ENCODE data around the gene TBC1D26. TPM values are rescaled to one million over a fixed set of nuclear protein-coding genes. Genes with fewer than 3 reads are reported as not detected.
A peak's percentile ranks its signal among the peaks of the same experiment; 100 is the strongest.
"Not testable (repeated sequence)": the region's sequence is repeated elsewhere in the genome, so short reads cannot be mapped to it uniquely, and the experiment has no call there.

Gene TBC1D26
- total RNA-seq, result 0.49 TPM

- not testable (repeated sequence) for DNase-seq
Measured at GRCh38 chr17:15731900-15732299, at the start of gene TBC1D26. Gene TBC1D26, plus strand, starts transcription at chr17:15732283. Its CDS starts 3,066 bp downstream, at chr17:15735349.

GRCh38 chr17:15683135-15683534 lies 48.9 kb upstream of the TBC1D26 start:
- not testable (repeated sequence) for DNase-seq

- peak; percentile 51 for DNase-seq
Measured at GRCh38 chr17:15683824-15684478, 48.1 kb upstream of the TBC1D26 start, which contains the start of gene TRIM16. Gene TRIM16, minus strand, starts transcription at chr17:15684311. Its CDS starts 32,702 bp downstream, at chr17:15651609.

GRCh38 chr17:15687494-15687893 lies 44.6 kb upstream of the TBC1D26 start:
- DNase-seq, result not testable (repeated sequence)

GRCh38 chr17:15698967-15699366 lies 33.1 kb upstream of the TBC1D26 start:
- not testable (repeated sequence) for DNase-seq

DNA sequence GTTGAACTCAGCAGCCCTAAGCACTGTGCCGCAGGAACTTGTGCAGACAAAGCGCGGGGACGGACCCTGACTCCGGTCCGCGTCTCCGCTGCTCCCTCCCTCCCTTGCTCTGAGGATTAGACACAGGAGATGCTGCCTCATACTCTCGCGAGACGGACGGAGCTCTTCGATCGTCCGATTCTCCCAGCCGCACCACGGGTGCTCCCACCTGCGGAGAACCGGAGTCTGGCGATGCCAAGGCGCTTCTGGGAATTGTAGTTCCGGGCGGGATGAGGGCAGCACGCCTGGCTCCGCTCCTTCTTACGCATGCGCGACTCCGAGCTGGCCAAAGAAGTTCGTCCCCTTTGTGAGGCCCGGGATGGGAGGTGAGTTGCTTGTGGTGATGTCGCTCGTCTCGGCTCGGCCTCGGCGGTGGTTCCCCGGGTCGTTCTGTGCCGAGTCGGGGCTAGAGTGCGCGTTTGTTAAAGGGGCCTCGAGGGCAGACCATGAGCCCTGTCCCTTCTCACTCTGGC lies 32.6 kb upstream of the TBC1D26 start, which contains the start of gene ZNF286A:
Gene ZNF286A (plus strand): TSS at position 340 of the 512 bp plus-strand sequence. CDS start 578 bp downstream, outside the sequence.
- peak; percentile 97 for DNase-seq

DNA sequence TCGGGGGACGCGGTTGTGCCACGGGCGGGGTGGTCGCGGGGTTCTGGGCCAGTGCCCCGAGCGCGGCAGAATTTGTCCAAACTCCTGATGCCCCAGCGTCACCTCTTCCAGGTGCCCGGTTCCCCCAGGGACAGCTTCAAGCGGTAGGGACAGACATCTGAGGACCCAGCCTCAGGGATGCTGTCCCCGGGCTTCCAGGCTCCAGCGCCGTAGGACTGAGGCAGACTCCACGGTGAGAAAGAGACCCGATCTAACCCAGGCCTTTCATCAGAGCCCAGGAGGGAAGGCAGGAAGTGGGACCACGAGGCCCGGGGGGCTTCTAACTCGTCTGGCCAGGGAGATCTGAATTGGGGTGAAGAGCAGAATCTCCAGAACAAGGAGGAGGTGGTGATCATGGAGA lies 32.1 kb upstream of the TBC1D26 start:
- DNase-seq, result not testable (repeated sequence)

DNA sequence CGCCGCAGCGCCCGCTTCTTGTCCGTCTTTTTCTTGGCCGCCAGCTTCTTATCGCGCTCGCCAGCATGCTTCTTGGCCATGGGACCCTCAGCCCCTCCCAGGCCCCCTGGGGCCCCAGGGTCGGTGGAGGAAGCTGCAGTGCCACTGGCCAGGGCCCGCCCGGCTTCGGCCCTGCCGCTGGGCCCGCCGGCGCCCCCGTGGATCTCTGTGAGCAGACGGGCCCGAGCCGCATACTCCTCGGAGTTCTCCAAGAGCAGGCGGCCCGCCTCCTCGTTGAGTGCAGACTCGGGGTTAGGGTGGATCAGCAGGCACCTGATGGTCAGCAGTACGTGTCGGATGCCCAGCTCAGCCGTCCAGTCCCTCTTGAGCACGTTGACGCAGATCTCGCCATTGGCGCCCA lies 27.8 kb upstream of the TBC1D26 start:
- not testable (repeated sequence) for DNase-seq

DNA sequence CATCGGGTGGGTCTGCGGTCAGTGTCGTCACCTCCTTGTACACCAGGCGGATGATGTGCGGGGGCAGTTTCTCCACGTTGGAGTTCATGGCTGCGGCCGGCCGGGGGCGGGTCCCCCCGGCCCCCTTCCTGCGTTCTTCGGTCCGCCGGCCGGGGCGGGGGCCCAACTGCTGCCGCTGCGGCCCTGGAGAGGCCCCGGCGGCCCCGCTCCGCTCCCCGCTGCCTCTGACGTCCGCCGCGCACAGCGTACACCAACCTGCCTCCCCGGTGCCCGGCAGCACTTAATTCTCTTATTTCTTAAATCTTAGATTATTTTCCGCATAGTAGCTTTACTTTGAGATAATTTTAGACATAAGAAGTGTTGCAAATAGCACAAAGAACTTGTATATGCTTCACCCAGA lies 27.3 kb upstream of the TBC1D26 start:
- not testable (repeated sequence) for DNase-seq

- DNase-seq, result not testable (repeated sequence)
Measured at GRCh38 chr17:15708879-15709278, 23.2 kb upstream of the TBC1D26 start.

GRCh38 chr17:15716601-15717563 lies 15.2 kb upstream of the TBC1D26 start:
- DNase-seq, result not testable (repeated sequence)

- not testable (repeated sequence) for DNase-seq
Measured at GRCh38 chr17:15730535-15730934, 1.5 kb upstream of the TBC1D26 start.

GRCh38 chr17:15733174-15733789 lies 1.2 kb downstream of the TBC1D26 start:
- not testable (repeated sequence) for DNase-seq

DNA sequence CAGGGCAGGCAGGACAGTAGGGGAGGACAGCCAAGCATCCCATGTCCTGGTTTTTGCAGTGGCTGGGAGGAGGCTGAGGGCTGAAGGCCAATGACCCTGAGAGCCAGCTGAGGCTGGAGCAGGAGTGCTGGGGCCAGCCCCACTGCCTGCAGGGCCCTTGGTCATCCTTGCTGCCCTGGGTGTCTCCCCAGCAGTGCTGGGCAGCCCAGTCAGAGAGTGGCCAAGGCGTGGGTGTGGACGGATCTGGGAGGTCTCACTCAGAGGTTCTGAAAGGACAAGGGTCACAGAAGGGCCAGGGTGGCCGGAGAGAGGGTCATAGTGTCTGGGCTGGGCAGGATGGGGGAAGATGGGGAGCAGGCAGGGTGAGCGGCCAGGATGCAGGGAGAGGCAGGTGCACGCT lies 4.5 kb downstream of the TBC1D26 start:
- not testable (repeated sequence) for DNase-seq

DNA sequence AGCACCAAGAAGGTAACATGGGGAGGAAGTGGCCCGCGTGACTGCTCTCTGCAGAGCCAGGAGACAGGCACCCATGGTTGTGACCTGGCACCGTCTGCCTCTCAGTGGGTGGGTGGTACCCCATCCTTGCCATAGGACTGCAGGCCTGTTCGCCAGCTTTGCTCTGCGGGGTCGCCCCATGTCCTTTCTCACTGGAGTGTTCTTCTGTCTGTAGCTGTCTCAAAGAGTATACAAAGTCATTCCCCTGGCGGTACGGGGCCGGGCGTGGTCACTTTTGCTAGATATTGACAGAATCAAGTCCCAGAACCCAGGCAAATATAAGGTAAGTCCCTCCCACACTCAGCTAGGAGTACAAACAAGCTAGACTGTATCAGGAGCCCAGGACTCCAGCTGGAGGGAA lies 6.0 kb downstream of the TBC1D26 start:
- DNase-seq, result no peak

DNA sequence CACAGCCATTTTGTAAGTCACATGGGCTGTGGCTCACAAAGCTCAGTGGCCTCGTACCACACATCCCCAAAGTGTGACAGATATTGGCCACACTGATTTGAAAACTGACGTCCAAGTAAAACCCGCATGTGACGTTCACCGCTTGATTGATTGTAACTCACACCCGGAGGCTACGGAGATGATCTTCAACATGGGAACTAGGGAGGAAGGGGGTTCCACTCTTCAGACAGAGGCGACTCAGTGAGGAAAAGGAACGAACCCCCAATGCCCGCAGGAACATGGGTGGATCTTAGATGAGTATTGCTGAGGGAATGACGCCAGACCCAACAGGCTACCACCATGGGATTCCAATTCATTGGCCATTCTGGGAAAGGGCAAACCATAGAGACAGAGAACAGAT lies 7.2 kb downstream of the TBC1D26 start:
- DNase-seq, result not testable (repeated sequence)

DNA sequence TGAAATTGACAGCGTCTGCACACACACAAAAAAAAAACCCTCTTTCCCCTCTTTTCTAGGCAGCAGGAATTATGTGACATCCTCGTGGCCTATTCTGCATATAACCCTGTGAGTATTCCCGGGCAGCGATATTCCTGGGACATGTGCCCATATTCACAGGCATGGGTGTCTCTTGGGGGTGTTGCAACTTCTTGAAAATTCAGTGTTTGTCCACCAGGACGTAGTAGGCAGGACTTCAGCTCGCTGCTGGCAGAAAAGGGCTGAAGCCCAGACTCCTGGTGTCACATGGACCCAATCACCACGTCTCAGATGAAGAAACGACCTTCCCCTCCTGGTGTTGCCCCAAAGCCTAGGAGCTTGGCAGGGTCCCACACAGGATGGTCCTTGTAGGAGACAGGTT lies 8.0 kb downstream of the TBC1D26 start:
- DNase-seq, result not testable (repeated sequence)

GRCh38 chr17:15740570-15741120 lies 8.6 kb downstream of the TBC1D26 start:
- DNase-seq, result no peak

DNA sequence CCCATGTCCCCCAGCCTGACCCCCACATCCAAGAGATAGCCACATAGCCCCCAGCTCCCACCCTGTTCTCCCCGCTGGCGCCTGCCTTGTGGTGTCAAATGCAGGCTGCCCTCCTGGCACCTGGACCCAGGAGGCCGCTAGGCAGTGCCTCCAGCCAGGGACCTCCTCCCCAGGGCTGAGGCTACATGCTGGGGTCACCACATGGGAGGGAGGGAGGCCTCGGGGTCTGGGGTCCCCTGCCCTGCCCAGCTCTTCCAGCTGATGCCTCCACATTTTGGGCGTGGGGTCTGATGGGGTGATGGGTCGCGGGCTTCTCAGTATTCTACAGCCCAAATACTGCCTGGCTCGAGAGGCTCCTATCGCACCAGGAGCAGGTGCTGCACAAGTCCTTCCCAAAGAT lies 9.5 kb downstream of the TBC1D26 start:
- no peak for DNase-seq

- DNase-seq, result no peak
Measured at GRCh38 chr17:15742051-15742795, 10.1 kb downstream of the TBC1D26 start.

DNA sequence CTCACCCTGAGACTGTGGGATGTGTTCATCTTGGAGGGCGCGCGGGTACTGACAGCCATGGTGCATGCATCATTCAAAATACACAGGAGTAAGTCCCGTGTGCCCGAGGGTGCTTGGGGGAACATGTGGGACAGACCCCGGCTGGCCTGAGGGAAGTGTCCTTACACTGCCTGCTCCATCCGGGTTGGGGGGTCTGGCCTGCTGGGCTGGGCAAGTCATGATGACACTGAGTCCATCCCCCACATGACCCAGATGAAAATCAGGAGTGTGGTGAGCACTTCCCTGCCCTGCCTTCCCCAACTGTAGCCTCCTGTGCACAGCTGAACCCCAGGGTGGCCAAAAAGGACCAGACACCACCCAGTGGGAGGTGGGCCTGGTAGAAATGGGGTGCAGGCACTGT lies 10.8 kb downstream of the TBC1D26 start:
- no peak for DNase-seq
